Esophagus squamous epithelium (tissue), 4 donors: ENCODE measurements around the gene SARNP.

Experiments
- POLR2A ChIP-seq, 4 donors: fragments of 450-650 bp; IDR thresholded peaks; one replicate each; pipeline ENCODE4 v1.6.1; 2017; ENCODE audit warnings: antibody characterized with exemption in 4 of 4, mild to moderate bottlenecking in 4 of 4, moderate library complexity in 3 of 4
- TF ChIP-seq, protein P1 (sequence below), 6 experiments: fragments of 450-650 bp in 4 of 6; fragments of 200-600 bp in 2 of 6; sonication (generic) in 2 of 6; IDR thresholded peaks; one replicate each; pipeline ENCODE4 v1.5.1; 2016 to 2019; ENCODE audit warnings: antibody characterized with exemption in 6 of 6, mild to moderate bottlenecking in 4 of 6, moderate library complexity in 4 of 6

DNA sequence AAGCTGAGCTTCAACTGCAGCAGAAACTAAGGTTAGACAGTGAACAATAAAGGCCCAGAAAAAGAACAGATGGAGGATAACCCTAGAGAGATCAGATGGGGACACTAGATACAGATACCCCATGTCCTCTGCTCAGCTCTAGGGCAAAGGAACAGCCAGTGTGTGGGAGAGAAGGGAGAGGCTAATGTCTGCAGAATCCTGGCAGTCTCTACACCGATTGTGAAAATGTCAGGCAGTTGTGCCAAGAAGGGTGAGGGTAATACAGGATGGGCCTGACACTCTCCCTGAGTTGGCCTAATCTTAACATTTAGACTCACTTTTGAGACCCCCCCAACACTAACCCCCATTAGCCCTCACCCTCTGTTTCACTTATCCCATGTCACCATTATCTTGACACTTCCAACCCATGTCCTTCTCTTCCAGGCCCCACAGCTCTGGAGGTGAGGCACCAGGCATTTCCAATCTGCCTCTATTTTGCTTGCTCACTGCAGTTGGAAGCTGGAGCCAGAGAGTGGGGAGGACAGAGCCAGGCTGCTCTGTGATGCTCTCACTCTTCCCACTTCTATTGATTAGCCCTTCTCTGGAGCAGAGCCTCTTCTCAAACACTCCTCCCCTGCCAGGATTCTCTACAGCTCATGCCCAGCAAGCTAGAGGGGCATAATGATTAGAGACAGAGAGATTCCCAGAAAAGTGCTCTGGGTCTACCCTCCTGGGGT lies 104.7 kb downstream of the SARNP start:
- TF ChIP-seq, protein P1, sequence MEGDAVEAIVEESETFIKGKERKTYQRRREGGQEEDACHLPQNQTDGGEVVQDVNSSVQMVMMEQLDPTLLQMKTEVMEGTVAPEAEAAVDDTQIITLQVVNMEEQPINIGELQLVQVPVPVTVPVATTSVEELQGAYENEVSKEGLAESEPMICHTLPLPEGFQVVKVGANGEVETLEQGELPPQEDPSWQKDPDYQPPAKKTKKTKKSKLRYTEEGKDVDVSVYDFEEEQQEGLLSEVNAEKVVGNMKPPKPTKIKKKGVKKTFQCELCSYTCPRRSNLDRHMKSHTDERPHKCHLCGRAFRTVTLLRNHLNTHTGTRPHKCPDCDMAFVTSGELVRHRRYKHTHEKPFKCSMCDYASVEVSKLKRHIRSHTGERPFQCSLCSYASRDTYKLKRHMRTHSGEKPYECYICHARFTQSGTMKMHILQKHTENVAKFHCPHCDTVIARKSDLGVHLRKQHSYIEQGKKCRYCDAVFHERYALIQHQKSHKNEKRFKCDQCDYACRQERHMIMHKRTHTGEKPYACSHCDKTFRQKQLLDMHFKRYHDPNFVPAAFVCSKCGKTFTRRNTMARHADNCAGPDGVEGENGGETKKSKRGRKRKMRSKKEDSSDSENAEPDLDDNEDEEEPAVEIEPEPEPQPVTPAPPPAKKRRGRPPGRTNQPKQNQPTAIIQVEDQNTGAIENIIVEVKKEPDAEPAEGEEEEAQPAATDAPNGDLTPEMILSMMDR (IDR thresholded peaks at IDR 0.05) = no peak
- TF ChIP-seq POLR2A (IDR thresholded peaks at IDR 0.05) = no peak
